ENCODE measurements around the gene NDUFS7. TPM values are rescaled to one million over a fixed set of nuclear protein-coding genes. Genes with fewer than 3 reads are reported as not detected.

The NDUFS7 gene
- total RNA-seq, 6 experiments from 2014 or later: 91.9 to 105 (median 97.6) TPM

GRCh38 chr19:1397838-1398237 is 14.1 kb downstream of the NDUFS7 start:
- Mint-ChIP-seq H3K4me1 (ENCODE audit: low read depth) (peaks cover 9% of the 10 kb centered on the region), H3K4me3 (no peak overlapping the region), H3K36me3 (ENCODE audit: low read depth) (no peaks in the 10 kb centered on the region; the same call in 1 of the 2 replicates), H3K27me3 (ENCODE audit: insufficient read depth) (0 out of 2 replicates have a peak, but pooled peaks cover 1% of the 10 kb centered on the region), H3K9me3 (no peaks in the 10 kb centered on the region), H3K27ac (no peak overlapping the region)
- TF ChIP-seq CTCF (IDR thresholded peaks at IDR 0.05): no peak
- DNase-seq: no peak

- H3K9me3 Mint-ChIP-seq: no peaks in the 10 kb centered on the region
- H3K36me3 Mint-ChIP-seq (ENCODE audit: low read depth): no peaks in the 10 kb centered on the region; the same call in 1 of the 2 replicates
- H3K4me3 Mint-ChIP-seq: no peak overlapping the region
- DNase-seq: no peak
- peaks cover 15% of the 10 kb centered on the region for H3K4me1 Mint-ChIP-seq (ENCODE audit: low read depth)
- H3K27ac Mint-ChIP-seq: no peak overlapping the region
- 0 out of 2 replicates have a peak, but pooled peaks cover 1% of the 10 kb centered on the region for H3K27me3 Mint-ChIP-seq (ENCODE audit: insufficient read depth)
- no peak for TF ChIP-seq CTCF (IDR thresholded peaks at IDR 0.05)
These were observed 15.4 kb downstream of the NDUFS7 start for GRCh38 chr19:1399079-1399478.

- no peak for TF ChIP-seq CTCF (IDR thresholded peaks at IDR 0.05)
- H3K4me3 Mint-ChIP-seq: no peak overlapping the region
- H3K36me3 Mint-ChIP-seq (ENCODE audit: low read depth): no peaks in the 10 kb centered on the region; the same call in 1 of the 2 replicates
- 0 out of 2 replicates have a peak, but pooled peaks cover 1% of the 10 kb centered on the region for H3K27me3 Mint-ChIP-seq (ENCODE audit: insufficient read depth)
- no peak for DNase-seq
- no peak overlapping the region for H3K27ac Mint-ChIP-seq
- H3K4me1 Mint-ChIP-seq (ENCODE audit: low read depth): peaks cover 15% of the 10 kb centered on the region
- H3K9me3 Mint-ChIP-seq: no peaks in the 10 kb centered on the region
These were observed 16.0 kb downstream of the NDUFS7 start for GRCh38 chr19:1399745-1400144.

- Mint-ChIP-seq H3K27ac (peak overlapping the region; percentile 42; the same call in 1 of the 2 replicates), H3K36me3 (ENCODE audit: low read depth) (no peaks in the 10 kb centered on the region; the same call in 1 of the 2 replicates), H3K4me1 (ENCODE audit: low read depth) (peaks cover 15% of the 10 kb centered on the region), H3K4me3 (peak overlapping the region; percentile 80), H3K9me3 (no peaks in the 10 kb centered on the region), H3K27me3 (ENCODE audit: insufficient read depth) (0 out of 2 replicates have a peak, but pooled peaks cover 1% of the 10 kb centered on the region)
- TF ChIP-seq CTCF (IDR thresholded peaks at IDR 0.05): no peak
- DNase-seq: peak; percentile 27
These were observed 16.8 kb downstream of the NDUFS7 start for GRCh38 chr19:1400281-1401137.

- H3K27ac Mint-ChIP-seq: peak within 1 kb of the TSS; percentile 42; the same call in 1 of the 2 replicates
- no peak for DNase-seq
- peaks cover 15% of the 10 kb centered on the region for H3K4me1 Mint-ChIP-seq (ENCODE audit: low read depth)
- TF ChIP-seq CTCF (IDR thresholded peaks at IDR 0.05): peak; percentile 77
- H3K9me3 Mint-ChIP-seq: no peaks in the 10 kb centered on the region
- H3K27me3 Mint-ChIP-seq (ENCODE audit: insufficient read depth): 0 out of 2 replicates have a peak, but pooled peaks cover 1% of the 10 kb centered on the region
- no peaks in the 10 kb centered on the region; the same call in 1 of the 2 replicates for H3K36me3 Mint-ChIP-seq (ENCODE audit: low read depth)
- peak within 1 kb of the TSS; percentile 80 for H3K4me3 Mint-ChIP-seq
These were observed 17.6 kb downstream of the NDUFS7 start, which contains the start of gene GAMT for GRCh38 chr19:1401138-1401888. Gene GAMT (minus strand): TSS chr19:1401542. CDS start chr19:1401476, 66 bp downstream.

Measured in HFFc6 (cell line).